GM13976 (cell line): ENCODE measurements around the gene LMNTD2.

Source experiments
- DNase-seq: peaks from one replicate; pipeline ENCODE4 v3.0.0; 2012; ENCODE audit warnings: low spot score
- in situ Hi-C: fragments of 300-500 bp; cut with MboI; formaldehyde crosslinking; loops from one replicate; pipeline ENCODE4 v1.12.0; 2022; ENCODE audit warnings: low sequenced_read_pairs, mixed read lengths, inconsistent platforms; ENCODE audit not compliant: unreplicated experiment
- TF ChIP-seq, protein P1 (sequence below): IDR thresholded peaks from 2 replicates; pipeline ENCODE4 v1.5.1; 2012; ENCODE audit warnings: borderline replicate concordance, mild to moderate bottlenecking; ENCODE audit not compliant: insufficient read depth; ENCODE audit errors: extremely low read depth, missing control alignments, control extremely low read depth

LMNTD2 gene

DNA sequence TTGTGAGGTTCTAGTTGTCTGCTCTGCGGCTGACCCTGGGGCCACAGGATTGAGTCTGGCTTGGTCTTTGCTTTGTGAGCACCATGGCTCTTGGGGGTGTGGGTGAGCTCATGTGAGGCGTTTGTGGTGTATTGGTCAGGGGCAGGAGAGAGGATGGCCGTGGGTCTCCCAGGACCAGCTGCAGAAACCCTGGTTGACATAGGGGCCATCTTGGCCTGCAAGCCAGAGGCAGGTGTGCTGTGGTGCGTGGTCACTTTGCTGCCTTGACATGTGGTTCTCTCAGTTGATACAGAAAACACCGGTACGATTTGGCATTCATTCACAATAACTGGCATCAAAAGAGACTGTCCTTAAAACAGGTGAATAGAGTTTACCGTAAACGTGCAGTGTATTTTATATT lies 27.0 kb upstream of the LMNTD2 start:
- TF ChIP-seq, protein P1, sequence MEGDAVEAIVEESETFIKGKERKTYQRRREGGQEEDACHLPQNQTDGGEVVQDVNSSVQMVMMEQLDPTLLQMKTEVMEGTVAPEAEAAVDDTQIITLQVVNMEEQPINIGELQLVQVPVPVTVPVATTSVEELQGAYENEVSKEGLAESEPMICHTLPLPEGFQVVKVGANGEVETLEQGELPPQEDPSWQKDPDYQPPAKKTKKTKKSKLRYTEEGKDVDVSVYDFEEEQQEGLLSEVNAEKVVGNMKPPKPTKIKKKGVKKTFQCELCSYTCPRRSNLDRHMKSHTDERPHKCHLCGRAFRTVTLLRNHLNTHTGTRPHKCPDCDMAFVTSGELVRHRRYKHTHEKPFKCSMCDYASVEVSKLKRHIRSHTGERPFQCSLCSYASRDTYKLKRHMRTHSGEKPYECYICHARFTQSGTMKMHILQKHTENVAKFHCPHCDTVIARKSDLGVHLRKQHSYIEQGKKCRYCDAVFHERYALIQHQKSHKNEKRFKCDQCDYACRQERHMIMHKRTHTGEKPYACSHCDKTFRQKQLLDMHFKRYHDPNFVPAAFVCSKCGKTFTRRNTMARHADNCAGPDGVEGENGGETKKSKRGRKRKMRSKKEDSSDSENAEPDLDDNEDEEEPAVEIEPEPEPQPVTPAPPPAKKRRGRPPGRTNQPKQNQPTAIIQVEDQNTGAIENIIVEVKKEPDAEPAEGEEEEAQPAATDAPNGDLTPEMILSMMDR = no peak
- DNase-seq = no peak
- in situ Hi-C loops = no loop called here

DNA sequence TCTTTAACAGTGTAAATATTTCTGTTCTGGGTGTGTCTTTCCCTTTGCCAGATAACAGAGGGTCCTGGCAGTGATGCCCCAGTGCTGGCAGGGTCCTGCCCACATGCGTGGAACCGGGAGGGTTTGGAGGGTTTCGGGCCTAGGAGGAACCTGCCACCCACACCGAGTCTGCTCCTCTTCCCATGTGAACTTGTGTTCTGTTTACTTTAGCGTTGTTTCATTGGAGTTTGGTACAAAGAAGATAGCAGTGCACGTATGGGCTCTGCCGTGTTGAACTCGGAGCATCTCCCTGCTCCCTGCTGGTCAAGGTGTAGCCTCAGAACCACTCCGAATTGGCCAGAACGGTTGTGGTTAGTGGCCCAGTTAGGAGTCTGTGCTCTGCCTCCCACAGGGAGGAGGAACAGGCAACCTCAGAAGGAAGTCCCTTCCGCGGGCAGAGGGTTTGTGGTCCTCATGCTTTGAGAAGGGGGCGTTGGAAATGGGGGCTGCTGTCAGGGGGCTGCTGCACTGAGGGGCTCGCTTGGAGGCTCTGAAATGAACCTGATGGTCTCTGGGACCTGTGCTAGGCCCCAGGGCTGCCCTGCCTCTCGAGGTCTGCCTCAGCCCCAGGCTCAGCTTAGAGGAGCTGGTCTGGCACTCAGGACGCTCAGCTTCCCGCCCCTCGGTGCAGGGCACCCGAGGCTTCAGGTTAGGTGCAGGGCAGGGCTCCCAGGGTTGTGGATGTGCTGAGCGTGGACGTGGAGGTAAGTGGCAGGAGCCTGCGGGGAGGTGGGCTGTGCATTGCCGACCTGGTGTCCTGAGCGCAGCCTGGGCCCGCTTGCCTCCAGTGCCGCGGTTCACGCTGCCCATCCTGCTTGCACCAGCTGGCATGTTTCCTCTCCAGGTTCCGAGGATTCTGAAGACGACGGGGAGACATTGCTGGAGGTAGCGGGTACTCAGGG lies 26.1 kb upstream of the LMNTD2 start:
- no peak for DNase-seq
- TF ChIP-seq, protein P1 = no peak
- in situ Hi-C loops = no loop called here

DNA sequence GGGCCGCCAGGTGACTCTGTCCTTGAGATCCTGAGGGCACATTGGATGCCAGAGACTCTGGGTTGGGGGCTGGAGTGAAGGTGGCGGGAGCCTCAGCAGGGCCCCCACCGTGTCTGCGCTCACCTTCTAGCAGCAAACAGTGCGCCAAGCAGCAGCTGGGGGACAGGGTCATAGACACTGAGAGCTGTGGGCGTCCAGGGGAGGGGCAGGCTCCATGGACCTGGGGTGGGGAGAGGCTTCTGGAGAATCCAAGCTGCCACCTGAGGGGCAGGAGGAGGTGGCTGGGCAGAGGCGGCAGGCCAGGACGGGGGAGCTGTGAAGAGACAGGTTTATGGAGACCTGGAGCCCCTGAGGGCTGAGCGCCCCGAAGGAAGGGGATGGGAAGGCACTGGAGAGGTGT lies 23.7 kb upstream of the LMNTD2 start:
- DNase-seq = no peak
- TF ChIP-seq, protein P1 = no peak
- in situ Hi-C loops = no loop called here

DNA sequence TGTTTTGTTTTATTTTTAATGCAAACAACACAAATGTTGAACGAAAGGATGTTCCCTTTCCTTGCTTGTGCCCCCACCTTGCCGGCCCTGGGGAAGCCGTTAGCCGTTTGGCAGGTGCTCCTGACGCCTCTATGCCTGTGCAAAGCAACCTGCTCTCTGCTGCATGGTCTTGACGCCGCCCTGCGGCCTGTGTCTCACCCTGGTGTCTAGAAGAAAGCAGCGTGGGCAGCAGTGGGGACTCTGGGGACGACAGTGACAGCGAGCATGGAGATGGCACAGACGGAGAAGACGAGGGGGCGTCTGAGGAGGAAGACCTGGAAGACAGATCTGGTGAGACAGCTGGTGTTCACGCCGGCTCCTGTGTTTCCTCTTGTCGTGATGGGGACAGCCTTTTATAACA lies 21.2 kb upstream of the LMNTD2 start:
- DNase-seq = no peak
- in situ Hi-C loops = no loop called here

DNA sequence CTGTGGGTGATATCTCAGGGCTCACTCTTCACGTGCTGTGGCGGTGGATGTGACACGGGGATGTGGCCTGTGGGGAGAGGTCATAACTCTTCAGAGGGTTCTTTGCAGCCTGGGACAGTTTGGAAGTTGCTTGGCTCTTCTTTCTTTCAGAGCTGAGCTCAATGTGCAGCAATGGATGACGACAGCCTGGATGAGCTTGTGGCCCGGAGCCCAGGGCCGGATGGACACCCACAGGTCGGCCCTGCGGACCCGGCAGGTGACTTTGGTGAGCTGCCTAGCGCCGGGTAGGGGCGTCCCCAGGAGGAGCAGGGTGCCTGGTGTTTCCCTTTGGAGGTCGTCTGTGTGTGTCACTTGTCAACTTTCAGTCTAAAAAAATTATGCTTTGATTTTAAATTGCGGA lies 20.8 kb upstream of the LMNTD2 start:
- in situ Hi-C loops = no loop called here
- TF ChIP-seq, protein P1 = no peak
- DNase-seq = no peak

More for the DNA sequence above, 21.2 kb upstream of the LMNTD2 start:
- TF ChIP-seq, protein P1 = no peak

DNA sequence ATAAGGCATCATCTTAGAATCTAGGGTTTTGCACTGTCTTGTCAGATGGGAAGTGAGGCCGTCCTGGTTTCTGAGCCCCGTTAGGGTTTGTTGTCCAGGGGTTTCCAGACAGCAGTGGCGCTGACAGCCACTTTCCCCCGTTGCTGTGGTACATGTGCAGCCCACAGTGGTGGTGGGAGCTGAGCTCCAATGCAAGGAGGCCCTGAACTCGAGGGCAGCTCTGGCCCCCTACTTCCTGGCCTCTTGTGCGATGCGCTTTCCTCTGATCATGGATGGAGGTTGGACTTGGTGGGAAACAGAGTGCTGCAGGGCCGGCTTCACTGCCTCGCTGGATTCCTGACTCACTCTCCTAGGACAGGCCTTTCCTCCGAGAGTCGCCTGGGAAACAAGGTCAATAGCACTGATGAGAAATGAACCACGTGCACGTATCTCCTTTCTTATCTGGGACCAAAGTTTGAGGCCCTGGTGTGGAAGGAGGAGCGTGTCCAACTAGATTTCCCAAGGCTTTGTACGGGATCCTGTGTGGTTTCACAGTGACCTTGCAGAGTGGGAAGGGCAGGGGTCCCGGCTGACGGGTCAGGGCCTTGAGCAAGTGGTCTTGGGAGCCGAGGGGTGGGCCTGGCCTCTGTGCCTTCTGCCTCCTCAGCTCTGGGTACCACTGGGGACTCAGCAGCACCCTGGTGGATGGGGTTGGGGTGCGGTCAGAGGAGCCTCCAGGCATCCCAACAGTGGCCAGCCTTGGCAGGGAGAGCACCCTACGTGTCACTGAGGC lies 19.5 kb upstream of the LMNTD2 start:
- no peak for DNase-seq
- TF ChIP-seq, protein P1 = no peak
- in situ Hi-C loops = no loop called here
